ENCODE results near the gene CENPP. TPM values are rescaled to one million over a fixed set of nuclear protein-coding genes. Genes with fewer than 3 reads are reported as not detected.

CENPP gene
- total RNA-seq, 1 donor from 2014 or later = 5.4 TPM

DNA sequence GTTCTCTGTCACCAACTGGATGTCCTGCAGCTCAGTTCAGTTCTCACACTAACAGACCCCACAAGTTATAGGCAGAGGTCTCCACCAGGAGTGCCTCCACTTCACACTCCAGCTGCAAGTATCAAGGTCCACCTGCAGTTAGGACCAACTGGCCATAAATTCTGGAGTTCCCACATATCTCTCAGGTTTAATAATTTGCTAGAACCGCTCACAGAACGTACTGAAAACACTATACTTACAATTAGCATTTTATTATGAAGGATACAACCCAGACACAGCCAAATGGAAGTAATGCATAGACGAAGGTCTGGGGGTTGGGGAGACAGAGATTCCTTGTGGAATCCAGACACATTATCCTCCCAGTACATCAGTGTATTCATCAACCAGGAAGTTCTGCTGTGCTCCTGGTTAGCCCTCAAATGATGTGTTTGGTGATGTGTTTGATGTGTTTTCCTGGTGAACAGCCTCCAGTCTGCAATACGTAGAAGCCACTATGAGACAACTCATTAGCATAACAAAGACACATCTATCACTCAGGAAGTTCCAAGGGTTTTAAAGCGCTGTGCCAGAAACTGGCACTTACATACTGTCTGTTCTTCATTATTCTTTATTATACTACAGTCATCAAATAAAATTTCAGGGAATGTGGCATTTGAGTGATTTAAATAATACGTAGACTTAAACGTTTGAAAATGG lies 53.3 kb downstream of the CENPP start:
- TF ChIP-seq, protein P1, sequence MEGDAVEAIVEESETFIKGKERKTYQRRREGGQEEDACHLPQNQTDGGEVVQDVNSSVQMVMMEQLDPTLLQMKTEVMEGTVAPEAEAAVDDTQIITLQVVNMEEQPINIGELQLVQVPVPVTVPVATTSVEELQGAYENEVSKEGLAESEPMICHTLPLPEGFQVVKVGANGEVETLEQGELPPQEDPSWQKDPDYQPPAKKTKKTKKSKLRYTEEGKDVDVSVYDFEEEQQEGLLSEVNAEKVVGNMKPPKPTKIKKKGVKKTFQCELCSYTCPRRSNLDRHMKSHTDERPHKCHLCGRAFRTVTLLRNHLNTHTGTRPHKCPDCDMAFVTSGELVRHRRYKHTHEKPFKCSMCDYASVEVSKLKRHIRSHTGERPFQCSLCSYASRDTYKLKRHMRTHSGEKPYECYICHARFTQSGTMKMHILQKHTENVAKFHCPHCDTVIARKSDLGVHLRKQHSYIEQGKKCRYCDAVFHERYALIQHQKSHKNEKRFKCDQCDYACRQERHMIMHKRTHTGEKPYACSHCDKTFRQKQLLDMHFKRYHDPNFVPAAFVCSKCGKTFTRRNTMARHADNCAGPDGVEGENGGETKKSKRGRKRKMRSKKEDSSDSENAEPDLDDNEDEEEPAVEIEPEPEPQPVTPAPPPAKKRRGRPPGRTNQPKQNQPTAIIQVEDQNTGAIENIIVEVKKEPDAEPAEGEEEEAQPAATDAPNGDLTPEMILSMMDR (IDR thresholded peaks at IDR 0.05; ENCODE audit: borderline replicate concordance) = no peak
- no peak overlapping the region for H3K4me3 ChIP-seq
- DNase-seq = no peak
- H3K9me3 ChIP-seq (replicated peaks) = peaks cover 22% of the 10 kb centered on the region
- intact Hi-C loops (cut with micrococcal nuclease) = no loop called here
- peaks cover 6% of the 10 kb centered on the region for H3K4me1 ChIP-seq
- no peak overlapping the region for H3K27ac ChIP-seq (replicated peaks)
- peaks cover 3% of the 10 kb centered on the region for H3K36me3 ChIP-seq
- no peaks in the 10 kb centered on the region for H3K27me3 ChIP-seq (ENCODE audit: low read depth)

- no peak overlapping the region for H3K4me3 ChIP-seq
- H3K27me3 ChIP-seq (ENCODE audit: low read depth) = no peaks in the 10 kb centered on the region
- no peaks in the 10 kb centered on the region for H3K36me3 ChIP-seq
- peaks cover 6% of the 10 kb centered on the region for H3K4me1 ChIP-seq
- intact Hi-C loops (cut with micrococcal nuclease) = no loop called here
- no peak for DNase-seq
- H3K9me3 ChIP-seq (replicated peaks) = peaks cover 6% of the 10 kb centered on the region
- no peak overlapping the region for H3K27ac ChIP-seq (replicated peaks)
- TF ChIP-seq, protein P1 (IDR thresholded peaks at IDR 0.05; ENCODE audit: borderline replicate concordance) = no peak
Measured at GRCh38 chr9:92380603-92381002, 54.9 kb downstream of the CENPP start.

DNA sequence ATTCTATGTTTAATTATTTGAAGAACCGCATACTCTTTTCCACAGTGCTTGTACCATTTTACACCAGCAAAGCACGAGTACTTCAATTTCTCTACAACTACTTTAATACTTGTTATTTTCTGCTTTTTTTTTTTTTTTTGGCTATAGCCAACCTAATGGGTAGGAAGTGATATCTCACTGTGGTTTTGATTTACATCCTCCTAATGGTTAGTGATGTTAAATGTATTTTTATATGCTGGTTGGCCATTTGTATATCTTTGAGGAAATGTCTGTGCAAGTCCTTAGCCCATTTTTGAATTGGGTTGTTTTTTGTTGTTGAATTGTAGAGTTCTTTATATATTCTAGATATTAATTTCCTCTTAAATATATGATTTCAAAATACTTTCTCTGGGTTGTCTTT lies 56.0 kb downstream of the CENPP start:
- no peaks in the 10 kb centered on the region for H3K36me3 ChIP-seq
- no peak overlapping the region for H3K27ac ChIP-seq (replicated peaks)
- no peak overlapping the region for H3K4me3 ChIP-seq
- no peaks in the 10 kb centered on the region for H3K27me3 ChIP-seq (ENCODE audit: low read depth)
- DNase-seq = no peak
- H3K4me1 ChIP-seq = peaks cover 6% of the 10 kb centered on the region
- H3K9me3 ChIP-seq (replicated peaks) = no peaks in the 10 kb centered on the region
- TF ChIP-seq, protein P1 (IDR thresholded peaks at IDR 0.05; ENCODE audit: borderline replicate concordance) = no peak
- intact Hi-C loops (cut with micrococcal nuclease) = no loop called here

DNA sequence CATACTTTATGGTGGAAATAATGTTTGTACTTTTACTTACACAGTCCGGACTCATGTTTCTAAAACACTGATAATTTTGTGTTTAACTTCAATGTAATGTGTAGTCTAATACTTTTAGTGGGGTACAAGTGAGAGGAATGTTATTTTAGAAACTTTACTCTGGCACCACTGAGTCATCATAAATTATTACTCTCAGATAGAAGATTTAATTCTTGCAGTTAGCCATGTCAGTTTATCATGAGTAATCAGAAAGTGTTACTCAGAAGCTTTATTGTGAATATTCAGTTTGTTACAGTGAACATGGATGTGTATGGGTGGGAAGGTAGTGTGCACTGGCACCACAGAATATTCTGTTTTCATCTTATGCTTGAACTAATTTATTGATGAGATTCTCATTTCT lies 58.6 kb downstream of the CENPP start:
- TF ChIP-seq, protein P1 (IDR thresholded peaks at IDR 0.05; ENCODE audit: borderline replicate concordance) = no peak
- intact Hi-C loops (cut with micrococcal nuclease) = no loop called here
- DNase-seq = no peak
- Histone ChIP-seq H3K9me3 (replicated peaks) (no peaks in the 10 kb centered on the region), H3K27me3 (ENCODE audit: low read depth) (no peaks in the 10 kb centered on the region), H3K36me3 (no peaks in the 10 kb centered on the region), H3K4me1 (no peaks in the 10 kb centered on the region), H3K27ac (replicated peaks) (peak overlapping the region; percentile 39), H3K4me3 (no peak overlapping the region)

GRCh38 chr9:92385001-92385400 lies 59.2 kb downstream of the CENPP start:
- H3K9me3 ChIP-seq (replicated peaks) = no peaks in the 10 kb centered on the region
- no peak overlapping the region for H3K4me3 ChIP-seq
- intact Hi-C loops (cut with micrococcal nuclease) = no loop called here
- no peaks in the 10 kb centered on the region for H3K4me1 ChIP-seq
- TF ChIP-seq, protein P1 (IDR thresholded peaks at IDR 0.05; ENCODE audit: borderline replicate concordance) = no peak
- H3K27me3 ChIP-seq (ENCODE audit: low read depth) = no peaks in the 10 kb centered on the region
- DNase-seq = no peak
- no peaks in the 10 kb centered on the region for H3K36me3 ChIP-seq
- peak overlapping the region; percentile 39 for H3K27ac ChIP-seq (replicated peaks)

All from left ventricle myocardium inferior (tissue), 1 donor.